GM18909 (cell line): ENCODE measurements around the gene MAX.

Experiments
- ATAC-seq: cut with Tn5 transposase; IDR thresholded peaks from one replicate; pipeline ENCODE4 v1.9.1; 2021; ENCODE audit warnings: mild to moderate bottlenecking; ENCODE audit not compliant: unreplicated experiment, poor library complexity

The MAX gene

DNA sequence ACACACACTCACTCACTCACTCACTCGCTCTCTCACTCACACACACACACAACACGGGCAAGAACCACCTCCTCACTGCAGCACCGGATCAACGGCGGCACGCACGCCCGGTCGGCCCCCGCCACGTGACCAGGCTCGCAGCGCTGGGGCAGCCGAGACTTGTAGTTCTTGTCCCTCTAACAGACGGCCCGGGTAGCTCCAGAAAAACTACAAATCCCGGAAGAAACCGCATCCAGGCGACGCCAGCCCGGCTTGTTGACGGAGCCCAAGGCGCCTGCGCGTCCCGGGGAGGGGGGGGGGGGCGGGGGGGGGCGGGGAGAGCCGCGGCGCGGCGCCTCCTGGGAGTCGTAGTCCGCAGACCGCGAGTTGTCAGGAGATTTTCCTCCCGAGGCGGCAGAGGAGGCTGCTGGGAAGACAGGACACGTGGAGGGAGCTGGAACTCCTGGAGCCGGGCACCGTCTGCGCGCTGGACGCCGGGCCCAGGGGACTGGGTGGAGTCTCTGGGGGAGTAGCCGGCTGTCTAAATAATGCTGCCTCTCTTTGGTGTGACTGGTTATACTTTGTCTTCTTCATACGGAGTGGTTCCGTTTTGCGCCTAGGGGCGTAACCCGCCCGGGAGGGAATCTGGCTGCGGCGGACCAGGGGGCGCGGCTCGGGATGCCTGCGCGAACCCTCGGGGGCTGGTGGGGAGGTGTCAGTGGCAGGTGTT lies at the start of gene MAX:
MAX (minus strand) TSS at position 77 of the 709 bp plus-strand sequence. CDS start 178 bp downstream, outside the sequence.
- ATAC-seq = peak; percentile 87

DNA sequence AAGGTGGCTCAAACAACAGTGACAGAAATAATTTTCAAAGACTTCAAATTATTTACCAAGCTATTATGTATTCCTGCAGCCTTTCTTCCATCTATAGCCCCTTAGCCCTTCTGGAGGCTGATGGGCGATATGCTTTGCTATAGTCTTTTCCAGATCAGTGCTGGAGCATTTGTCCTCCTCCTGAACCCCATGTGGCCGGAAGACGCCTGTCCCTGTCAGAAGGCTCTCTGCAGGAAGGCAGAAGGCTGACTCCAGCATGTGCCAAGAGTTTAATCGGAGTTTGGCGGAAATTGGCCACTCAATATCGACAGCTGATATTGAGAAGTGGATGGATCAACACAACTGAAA lies 49.3 kb upstream of the MAX start:
- ATAC-seq = no peak

DNA sequence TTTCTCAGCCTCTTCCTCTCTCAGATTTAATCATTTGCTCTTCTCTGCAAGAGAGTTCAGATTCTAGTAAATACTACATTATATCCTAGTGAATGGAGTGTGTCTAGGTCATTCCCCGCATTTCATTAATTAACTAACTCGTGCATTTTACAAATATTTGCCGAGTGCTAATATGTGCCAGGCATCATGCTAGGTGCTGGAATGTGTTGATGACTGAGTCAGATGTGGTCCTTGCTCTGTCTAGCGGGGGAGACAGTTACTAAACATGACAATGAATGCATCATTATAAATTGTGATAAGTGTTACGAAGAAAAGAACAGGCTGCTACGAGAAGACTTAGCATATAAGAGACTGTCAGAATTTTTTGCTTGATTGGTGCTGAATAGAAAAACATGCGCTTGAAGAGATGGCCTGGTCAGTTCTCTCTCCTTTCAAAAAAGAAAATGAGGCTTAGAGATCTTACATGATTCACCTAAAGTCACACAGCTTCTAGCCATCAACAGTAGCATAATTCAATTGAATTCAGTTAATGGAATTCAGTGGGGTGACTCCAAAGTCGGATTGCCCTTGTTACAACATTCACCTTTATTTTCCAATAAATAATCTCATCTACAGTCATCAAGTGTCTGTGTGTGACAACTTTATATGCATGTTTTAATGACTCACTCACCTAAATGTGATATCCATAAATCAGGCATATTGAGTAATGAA lies 48.7 kb upstream of the MAX start:
- ATAC-seq = no peak

- no peak for ATAC-seq
Observed at GRCh38 chr14:65149116-65149515, 46.8 kb upstream of the MAX start.

GRCh38 chr14:65144170-65144569 lies 41.9 kb upstream of the MAX start:
- no peak for ATAC-seq

GRCh38 chr14:65142914-65143625 lies 40.8 kb upstream of the MAX start:
- ATAC-seq = no peak

DNA sequence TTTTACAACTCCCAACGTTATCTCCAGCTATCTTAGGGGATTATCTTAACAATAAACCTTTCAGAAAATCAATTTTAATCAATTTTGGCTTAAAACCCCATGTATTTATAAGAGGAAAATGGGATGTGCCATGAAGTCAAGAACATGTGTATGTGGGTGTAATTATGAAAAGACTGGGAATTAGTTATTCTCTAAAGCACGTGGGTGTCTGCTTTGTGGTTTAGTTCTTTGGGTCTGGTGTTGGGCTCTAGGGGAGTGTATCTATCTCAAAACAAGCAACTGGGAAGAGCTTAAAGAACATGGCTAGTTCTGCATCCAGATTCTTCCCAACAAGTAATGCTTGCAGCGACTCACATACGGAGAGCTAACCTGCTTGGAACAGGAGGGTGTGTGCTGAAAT lies 40.1 kb upstream of the MAX start:
- no peak for ATAC-seq

- no peak for ATAC-seq
Observed at GRCh38 chr14:65141523-65141922, 39.2 kb upstream of the MAX start.

DNA sequence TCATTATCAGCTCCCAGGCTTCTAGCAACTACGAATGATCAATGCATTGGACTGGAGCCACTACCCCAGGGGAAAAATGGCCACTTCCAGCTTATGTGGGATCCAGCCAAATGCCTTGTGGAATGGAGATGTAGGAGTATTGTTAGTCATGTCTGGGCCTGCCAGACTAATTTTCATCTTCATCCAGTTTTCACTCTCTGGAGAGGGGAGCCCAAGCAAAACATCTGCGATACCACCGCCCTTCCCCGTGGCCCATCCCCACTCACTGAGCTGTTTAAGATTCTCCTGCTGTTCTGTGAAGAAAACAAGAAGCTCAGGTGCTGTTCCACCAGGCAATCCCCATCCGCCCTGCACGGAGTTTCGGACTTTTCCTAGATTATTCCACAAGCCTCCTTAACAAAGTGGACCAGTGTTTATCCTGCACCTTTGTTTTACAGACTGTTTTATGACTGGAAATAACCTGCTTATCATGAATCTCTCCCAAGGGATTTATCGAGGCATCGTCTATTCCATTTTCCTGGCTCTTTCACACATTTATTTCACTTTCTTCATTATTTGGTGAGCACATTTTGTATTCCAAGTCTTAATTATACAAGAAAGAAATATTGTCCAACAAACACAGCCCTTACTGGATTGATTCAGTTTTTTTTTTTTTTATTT lies 35.5 kb upstream of the MAX start:
- ATAC-seq = no peak

GRCh38 chr14:65134651-65135579 lies 32.6 kb upstream of the MAX start:
- no peak for ATAC-seq

- no peak for ATAC-seq
Observed at GRCh38 chr14:65132855-65133254, 30.5 kb upstream of the MAX start.

DNA sequence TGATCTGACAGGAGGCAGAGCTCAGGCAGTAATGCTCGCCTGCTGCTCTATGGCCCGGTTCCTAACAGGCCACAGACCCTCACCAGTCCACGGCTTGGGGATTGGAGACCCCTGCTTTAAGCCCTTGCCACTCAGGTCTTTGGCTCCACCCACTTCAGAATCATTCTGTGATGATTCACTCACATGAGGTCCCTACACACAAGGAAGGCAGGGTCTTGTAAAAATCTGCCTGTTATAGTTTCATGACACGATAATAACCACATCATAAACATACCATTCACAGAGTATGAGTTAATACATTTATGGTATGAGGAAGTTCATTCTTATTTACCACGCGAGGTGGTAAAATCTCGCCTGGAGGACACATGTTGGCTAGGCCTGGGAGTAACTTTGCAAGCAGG lies 29.0 kb upstream of the MAX start:
- no peak for ATAC-seq

- ATAC-seq = no peak
Observed at GRCh38 chr14:65128096-65128495, 25.8 kb upstream of the MAX start.

DNA sequence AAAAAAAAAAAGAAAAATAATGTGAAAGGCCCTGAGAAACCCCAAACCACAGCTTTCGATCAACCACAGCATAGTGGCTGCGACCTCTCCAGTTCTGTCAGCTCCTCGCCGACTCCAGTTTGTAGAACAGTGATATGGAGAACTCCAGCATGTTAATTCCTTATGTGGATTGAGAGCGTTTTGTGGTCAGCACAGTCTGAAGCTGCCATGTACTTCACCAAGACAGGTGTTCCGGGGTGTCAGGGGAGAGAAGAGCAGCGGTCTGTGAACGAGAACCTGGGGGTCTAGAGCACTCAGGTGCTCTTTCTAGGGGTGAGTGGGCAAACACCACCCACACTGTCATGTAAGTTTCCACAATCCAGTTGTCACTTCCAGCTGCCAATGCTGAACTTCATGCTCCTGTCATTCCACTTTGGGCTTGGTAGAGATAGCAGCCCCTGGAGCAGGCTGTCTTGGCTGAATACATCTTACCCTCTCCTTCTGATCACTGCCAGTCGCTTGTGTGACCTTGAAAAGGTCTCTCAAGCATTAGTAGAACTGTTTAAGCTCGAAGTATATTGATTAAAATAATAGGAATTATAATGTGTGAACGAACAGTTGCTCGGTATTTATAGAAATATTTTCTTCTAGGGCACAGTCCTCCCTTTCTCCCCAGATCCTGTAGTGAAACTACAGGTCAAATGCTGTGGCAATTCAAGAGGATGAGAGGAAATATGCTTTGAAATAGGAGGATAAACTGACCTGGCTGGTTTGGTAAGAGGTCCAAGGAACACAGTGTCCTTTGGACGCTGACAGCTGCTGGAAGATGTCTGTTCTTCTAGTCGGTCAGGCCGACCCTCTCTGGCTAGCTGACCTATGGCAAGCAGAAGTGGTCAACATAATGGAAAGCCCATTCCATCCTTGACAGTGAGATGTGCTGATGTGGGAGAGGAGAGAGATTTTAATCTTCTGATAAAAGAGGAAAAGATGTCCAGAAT lies 15.7 kb upstream of the MAX start:
- no peak for ATAC-seq

DNA sequence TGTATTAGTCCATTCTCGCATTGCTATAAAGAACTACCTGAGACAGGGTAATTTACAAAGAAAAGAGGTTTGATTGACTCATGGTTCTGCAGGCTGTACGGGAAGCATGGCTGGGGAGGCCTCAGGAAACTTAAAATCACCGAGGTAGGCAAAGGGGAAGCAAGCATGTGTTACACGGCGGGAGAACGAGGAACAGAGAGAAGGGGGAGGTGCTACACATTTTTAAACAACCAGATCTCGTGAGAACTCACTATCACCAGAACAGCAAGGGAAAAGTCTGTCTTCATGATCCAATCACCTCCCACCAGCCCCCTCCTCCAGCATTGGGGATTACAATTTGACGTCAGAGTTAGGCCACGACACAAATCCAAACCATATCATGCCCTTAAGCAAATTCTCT lies 13.3 kb upstream of the MAX start:
- ATAC-seq = no peak

DNA sequence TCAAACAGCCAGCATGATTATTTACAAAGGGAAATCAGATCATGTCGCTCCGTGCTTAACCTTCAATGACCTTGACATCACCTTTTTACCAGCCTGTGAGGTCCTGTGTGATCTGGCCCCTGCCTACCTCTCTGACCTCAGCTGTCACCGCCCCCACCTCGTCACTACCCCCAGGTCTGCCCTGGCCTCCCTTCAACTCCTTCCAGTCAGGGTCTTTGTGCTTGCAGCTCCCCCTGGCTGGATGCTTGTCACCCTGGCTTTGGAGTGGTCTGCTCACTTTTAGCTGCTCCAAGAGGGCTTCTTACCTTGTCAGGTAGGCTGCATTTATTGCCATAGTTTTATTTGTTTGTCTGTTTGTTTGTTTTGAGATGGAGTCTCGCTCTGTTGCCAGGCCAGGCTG lies 8.2 kb upstream of the MAX start:
- no peak for ATAC-seq

GRCh38 chr14:65109357-65109756 lies 7.0 kb upstream of the MAX start:
- ATAC-seq = no peak

GRCh38 chr14:65107200-65107599 lies 4.9 kb upstream of the MAX start:
- no peak for ATAC-seq

- ATAC-seq = no peak
Observed at GRCh38 chr14:65106736-65107135, 4.4 kb upstream of the MAX start.
